ENCODE results near the gene MANBA.
A peak's percentile ranks its signal among the peaks of the same experiment; 100 is the strongest.

MANBA gene

GRCh38 chr4:102787096-102787881 is 26.5 kb upstream of the MANBA start:
- ChIA-PET POLR2A (no interaction called here), CTCF (no interaction called here)
- Histone ChIP-seq H3K36me3 (ENCODE audit: control insufficient read depth in 2 of 2, insufficient read depth in 1 of 2, low read length in 2 of 2) (peaks cover 0 to 6% of the 10 kb centered on the region in 2 experiments; a peak in 1 of 3 replicates), H3K4me3 (ENCODE audit: low read depth, low read length) (no peak overlapping the region), H3K27ac (ENCODE audit: extremely low read depth, low read depth, low read length) (no peak overlapping the region), H3K9me3 (ENCODE audit: control insufficient read depth, insufficient read depth, low read depth, low read length) (no peaks in the 10 kb centered on the region), H3K4me1 (ENCODE audit: control insufficient read depth, insufficient read depth, low read length) (no peaks in the 10 kb centered on the region)
- no peak for TF ChIP-seq ZNF776 (tag by site-specific recombination; IDR thresholded peaks at IDR 0.05; ENCODE audit: borderline replicate concordance)
- peak; percentile 49 for TF ChIP-seq ZNF629 (tag by site-specific recombination; IDR thresholded peaks at IDR 0.05)
- TF ChIP-seq ATF2 (tag by site-specific recombination; IDR thresholded peaks at IDR 0.05; ENCODE audit: low read depth), result peak; percentile 53

- Histone ChIP-seq H3K36me3 (ENCODE audit: control insufficient read depth in 2 of 2, insufficient read depth in 1 of 2, low read length in 2 of 2) (peaks cover 0 to under 1% of the 10 kb centered on the region in 2 experiments; a peak in 1 of 3 replicates), H3K27ac (ENCODE audit: extremely low read depth, low read depth, low read length) (no peak overlapping the region), H3K9me3 (ENCODE audit: control insufficient read depth, insufficient read depth, low read depth, low read length) (no peaks in the 10 kb centered on the region), H3K4me3 (ENCODE audit: low read depth, low read length) (no peak overlapping the region), H3K4me1 (ENCODE audit: control insufficient read depth, insufficient read depth, low read length) (no peaks in the 10 kb centered on the region)
- ChIA-PET POLR2A (no interaction called here), CTCF (no interaction called here)
- no peak for TF ChIP-seq ZNF157 (tag by site-specific recombination; IDR thresholded peaks at IDR 0.05)
- TF ChIP-seq KLF10 (tag by site-specific recombination; IDR thresholded peaks at IDR 0.05), result no peak
- no peak for TF ChIP-seq ZNF501 (tag by site-specific recombination; IDR thresholded peaks at IDR 0.05)
- TF ChIP-seq ZNF2 (tag by site-specific recombination; IDR thresholded peaks at IDR 0.05), result no peak
- no peak for TF ChIP-seq GLIS2 (tag by site-specific recombination; IDR thresholded peaks at IDR 0.05)
- no peak for TF ChIP-seq ZNF48 (tag by site-specific recombination; IDR thresholded peaks at IDR 0.05)
- TF ChIP-seq KLF7 (tag by site-specific recombination; IDR thresholded peaks at IDR 0.05; ENCODE audit: borderline replicate concordance), result no peak
- no peak for TF ChIP-seq ZNF548 (tag by site-specific recombination; IDR thresholded peaks at IDR 0.05)
- TF ChIP-seq SP3 (tag by site-specific recombination; IDR thresholded peaks at IDR 0.05), result no peak
- TF ChIP-seq ZNF366 (tag by site-specific recombination; conservative IDR thresholded peaks at IDR 0.05), result no peak
- TF ChIP-seq ZSCAN4 (tag by site-specific recombination; IDR thresholded peaks at IDR 0.05), result no peak
Observed at GRCh38 chr4:102786279-102786678, 25.5 kb upstream of the MANBA start.

DNA sequence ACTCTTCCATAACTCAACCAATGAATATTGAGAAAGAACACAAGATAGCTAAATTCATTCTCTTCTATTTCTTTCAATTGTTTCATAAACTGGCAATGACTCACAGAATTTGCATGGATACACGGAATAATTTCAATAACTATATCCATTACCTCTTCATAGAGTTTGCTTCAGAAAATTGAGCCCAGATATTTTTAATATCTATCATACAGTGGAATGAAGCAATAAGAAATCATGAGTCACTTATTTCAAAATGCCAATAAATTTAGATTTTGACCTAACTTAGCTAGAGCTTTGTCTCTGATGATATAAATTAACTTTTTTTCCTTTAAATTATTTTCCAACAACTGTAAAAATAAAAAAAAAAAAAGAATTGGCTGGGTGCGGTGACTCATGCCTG is 22.2 kb upstream of the MANBA start:
- POLR2A ChIA-PET, result interaction anchor here (0.7 kb wide), 1 partner anchor 41 kb away, joined by 3 read pairs; no protein-coding TSS in a partner anchor
- CTCF ChIA-PET, result no interaction called here
- TF ChIP-seq ZNF692 (tag by site-specific recombination; IDR thresholded peaks at IDR 0.05) (no peak), ZEB2 (tag by site-specific recombination; IDR thresholded peaks at IDR 0.05) (no peak), ZNF433 (tag by site-specific recombination; IDR thresholded peaks at IDR 0.05; ENCODE audit: low read depth) (no peak), SCRT1 (tag by site-specific recombination; IDR thresholded peaks at IDR 0.05; ENCODE audit: borderline replicate concordance) (no peak), ZNF121 (tag by site-specific recombination; IDR thresholded peaks at IDR 0.05) (no peak), HOXD13 (CRISPR knock-in tag; IDR thresholded peaks at IDR 0.05; ENCODE audit: borderline replicate concordance) (no peak), ZNF221 (tag by site-specific recombination; IDR thresholded peaks at IDR 0.05; ENCODE audit: borderline replicate concordance) (no peak), ZNF335 (tag by site-specific recombination; conservative IDR thresholded peaks at IDR 0.05) (no peak), ZNF76 (tag by site-specific recombination; IDR thresholded peaks at IDR 0.05; ENCODE audit: borderline replicate concordance, low read depth) (no peak), SP3 (tag by site-specific recombination; IDR thresholded peaks at IDR 0.05) (no peak)
- TF ChIP-seq, protein P1, sequence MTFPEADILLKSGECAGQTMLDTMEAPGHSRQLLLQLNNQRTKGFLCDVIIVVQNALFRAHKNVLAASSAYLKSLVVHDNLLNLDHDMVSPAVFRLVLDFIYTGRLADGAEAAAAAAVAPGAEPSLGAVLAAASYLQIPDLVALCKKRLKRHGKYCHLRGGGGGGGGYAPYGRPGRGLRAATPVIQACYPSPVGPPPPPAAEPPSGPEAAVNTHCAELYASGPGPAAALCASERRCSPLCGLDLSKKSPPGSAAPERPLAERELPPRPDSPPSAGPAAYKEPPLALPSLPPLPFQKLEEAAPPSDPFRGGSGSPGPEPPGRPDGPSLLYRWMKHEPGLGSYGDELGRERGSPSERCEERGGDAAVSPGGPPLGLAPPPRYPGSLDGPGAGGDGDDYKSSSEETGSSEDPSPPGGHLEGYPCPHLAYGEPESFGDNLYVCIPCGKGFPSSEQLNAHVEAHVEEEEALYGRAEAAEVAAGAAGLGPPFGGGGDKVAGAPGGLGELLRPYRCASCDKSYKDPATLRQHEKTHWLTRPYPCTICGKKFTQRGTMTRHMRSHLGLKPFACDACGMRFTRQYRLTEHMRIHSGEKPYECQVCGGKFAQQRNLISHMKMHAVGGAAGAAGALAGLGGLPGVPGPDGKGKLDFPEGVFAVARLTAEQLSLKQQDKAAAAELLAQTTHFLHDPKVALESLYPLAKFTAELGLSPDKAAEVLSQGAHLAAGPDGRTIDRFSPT (tag by site-specific recombination; IDR thresholded peaks at IDR 0.05), result no peak
- no peaks in the 10 kb centered on the region for H3K9me3 ChIP-seq (ENCODE audit: control insufficient read depth, insufficient read depth, low read depth, low read length)
- H3K36me3 ChIP-seq (ENCODE audit: control insufficient read depth in 2 of 2, insufficient read depth in 1 of 2, low read length in 2 of 2), result no peaks in the 10 kb centered on the region
- H3K27ac ChIP-seq (ENCODE audit: extremely low read depth, low read depth, low read length), result no peak overlapping the region
- H3K4me3 ChIP-seq (ENCODE audit: low read depth, low read length), result no peak overlapping the region
- H3K4me1 ChIP-seq (ENCODE audit: control insufficient read depth, insufficient read depth, low read length), result 0 out of 2 replicates have a peak, but pooled peaks cover 2% of the 10 kb centered on the region
